Measurements from ENCODE around the gene SEMA3B.

Gene SEMA3B

GRCh38 chr3:50321336-50322114, 52.6 kb downstream of the SEMA3B start:
- Histone ChIP-seq H3K4me3 (ENCODE audit: low read depth, low read length) (peak overlapping the region; percentile 62), H3K27ac (ENCODE audit: extremely low read depth, low read depth, low read length) (peak overlapping the region; percentile 95), H3K36me3 (ENCODE audit: control insufficient read depth in 2 of 2, insufficient read depth in 1 of 2, low read length in 2 of 2) (peaks cover under 1 to 63% of the 10 kb centered on the region in 2 experiments; a peak in 2 of 3 replicates), H3K9me3 (ENCODE audit: control insufficient read depth, insufficient read depth, low read depth, low read length) (no peaks in the 10 kb centered on the region), H3K4me1 (ENCODE audit: control insufficient read depth, insufficient read depth, low read length) (peaks cover 7% of the 10 kb centered on the region; the same call in 1 of the 2 replicates)
- ChIA-PET CTCF (interaction anchor here (0.5 to 1.7 kb wide), 9 partner anchors 12 to 1494 kb away, joined by 3 to 7 read pairs (median 3); partner anchors contain the start of genes HYAL3 and NAA80), POLR2A (interaction anchor here (0.6 to 3.2 kb wide), 10 partner anchors 10 to 371 kb away, joined by 3 to 17 read pairs (median 4); partner anchors contain the start of genes CYB561D2, HYAL3, IFRD2 and NAA80)
- TF ChIP-seq KLF1 (tag by site-specific recombination; IDR thresholded peaks at IDR 0.05) (no peak), ZNF645 (tag by site-specific recombination; IDR thresholded peaks at IDR 0.05) (no peak), MYNN (tag by site-specific recombination; IDR thresholded peaks at IDR 0.05; ENCODE audit: borderline replicate concordance) (no peak), ZBTB1 (tag by site-specific recombination; IDR thresholded peaks at IDR 0.05) (no peak), ZNF239 (tag by site-specific recombination; IDR thresholded peaks at IDR 0.05) (no peak), ZNF169 (tag by site-specific recombination; IDR thresholded peaks at IDR 0.05) (no peak), ZBTB44 (tag by site-specific recombination; IDR thresholded peaks at IDR 0.05) (no peak), ZBTB48 (tag by site-specific recombination; IDR thresholded peaks at IDR 0.05) (no peak), GFI1B (tag by site-specific recombination; IDR thresholded peaks at IDR 0.05) (no peak), ZNF785 (tag by site-specific recombination; IDR thresholded peaks at IDR 0.05) (peak; percentile 72; the same call in 1 of the 2 replicates), PRDM10 (tag by site-specific recombination; IDR thresholded peaks at IDR 0.05) (peak; percentile 100), IKZF3 (tag by site-specific recombination; IDR thresholded peaks at IDR 0.05) (no peak), ZNF76 (tag by site-specific recombination; IDR thresholded peaks at IDR 0.05; ENCODE audit: borderline replicate concordance, low read depth) (peak; percentile 83; the same call in 1 of the 2 replicates), ZNF530 (tag by site-specific recombination; IDR thresholded peaks at IDR 0.05; ENCODE audit: low read depth) (no peak), ZNF48 (tag by site-specific recombination; IDR thresholded peaks at IDR 0.05) (no peak), ZSCAN23 (tag by site-specific recombination; IDR thresholded peaks at IDR 0.05) (no peak), ZNF23 (tag by site-specific recombination; IDR thresholded peaks at IDR 0.05; ENCODE audit: borderline replicate concordance) (no peak), ZNF776 (tag by site-specific recombination; IDR thresholded peaks at IDR 0.05; ENCODE audit: borderline replicate concordance) (no peak), ZNF654 (tag by site-specific recombination; IDR thresholded peaks at IDR 0.05; ENCODE audit: low read depth) (no peak), ZNF148 (tag by site-specific recombination; IDR thresholded peaks at IDR 0.05; ENCODE audit: borderline replicate concordance) (no peak), ZNF248 (tag by site-specific recombination; IDR thresholded peaks at IDR 0.05) (no peak), ZNF585B (tag by site-specific recombination; IDR thresholded peaks at IDR 0.05) (no peak), OVOL3 (tag by site-specific recombination; IDR thresholded peaks at IDR 0.05) (no peak), ZNF664 (tag by site-specific recombination; IDR thresholded peaks at IDR 0.05) (no peak), ZFP3 (tag by site-specific recombination; IDR thresholded peaks at IDR 0.05; ENCODE audit: low read depth) (no peak), ZNF157 (tag by site-specific recombination; IDR thresholded peaks at IDR 0.05) (no peak), ZNF302 (tag by site-specific recombination; IDR thresholded peaks at IDR 0.05; ENCODE audit: low read depth) (no peak), INSM2 (tag by site-specific recombination; IDR thresholded peaks at IDR 0.05) (no peak)
